ENCODE data around the gene GXYLT1.
"Not testable (repeated sequence)": the region's sequence is repeated elsewhere in the genome, so short reads cannot be mapped to it uniquely, and the experiment has no call there.

The GXYLT1 gene, protein sequence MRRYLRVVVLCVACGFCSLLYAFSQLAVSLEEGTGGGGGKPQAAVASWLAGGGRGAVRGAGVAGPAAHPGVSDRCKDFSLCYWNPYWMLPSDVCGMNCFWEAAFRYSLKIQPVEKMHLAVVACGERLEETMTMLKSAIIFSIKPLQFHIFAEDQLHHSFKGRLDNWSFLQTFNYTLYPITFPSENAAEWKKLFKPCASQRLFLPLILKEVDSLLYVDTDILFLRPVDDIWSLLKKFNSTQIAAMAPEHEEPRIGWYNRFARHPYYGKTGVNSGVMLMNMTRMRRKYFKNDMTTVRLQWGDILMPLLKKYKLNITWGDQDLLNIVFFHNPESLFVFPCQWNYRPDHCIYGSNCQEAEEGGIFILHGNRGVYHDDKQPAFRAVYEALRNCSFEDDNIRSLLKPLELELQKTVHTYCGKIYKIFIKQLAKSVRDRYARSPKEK

DNA sequence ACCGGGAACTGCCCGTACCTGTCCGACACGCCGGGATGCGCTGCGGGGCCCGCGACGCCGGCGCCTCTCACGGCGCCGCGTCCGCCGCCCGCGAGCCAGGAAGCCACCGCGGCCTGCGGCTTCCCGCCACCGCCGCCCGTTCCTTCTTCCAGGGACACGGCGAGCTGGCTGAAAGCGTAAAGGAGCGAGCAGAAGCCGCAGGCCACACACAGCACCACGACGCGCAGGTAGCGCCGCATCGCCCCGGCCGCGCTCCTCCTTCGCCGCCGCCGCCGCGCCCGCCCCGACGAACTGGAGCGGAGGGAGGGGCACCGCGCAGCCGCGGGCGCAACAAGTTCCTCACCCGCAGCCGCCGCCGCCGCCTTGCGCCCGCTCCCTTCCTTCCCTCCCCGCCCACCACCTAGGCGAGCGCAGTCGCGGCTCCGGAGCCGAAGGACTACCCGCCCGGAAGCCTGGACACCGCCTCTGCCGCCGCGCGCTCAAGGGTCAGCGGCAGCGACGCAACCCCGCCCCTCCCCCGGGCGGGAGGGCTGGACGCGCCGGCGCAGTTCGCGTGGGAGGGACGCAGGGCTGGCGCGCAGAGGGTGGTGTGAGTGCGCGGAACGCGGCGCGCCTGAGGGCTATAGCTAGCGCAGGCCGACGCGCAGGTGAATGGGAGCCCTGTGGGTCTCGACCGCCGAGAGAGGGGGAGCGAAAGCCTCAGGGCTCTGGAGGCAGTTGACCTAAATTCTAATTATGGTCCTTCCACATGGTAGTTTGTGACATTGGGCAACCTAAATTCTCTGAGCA lies at the start of gene GXYLT1:
GXYLT1 (minus strand) TSS at position 467 of the 789 bp plus-strand sequence; CDS start at position 239, 228 bp downstream.
- DNase-seq: peak; percentile 90

DNA sequence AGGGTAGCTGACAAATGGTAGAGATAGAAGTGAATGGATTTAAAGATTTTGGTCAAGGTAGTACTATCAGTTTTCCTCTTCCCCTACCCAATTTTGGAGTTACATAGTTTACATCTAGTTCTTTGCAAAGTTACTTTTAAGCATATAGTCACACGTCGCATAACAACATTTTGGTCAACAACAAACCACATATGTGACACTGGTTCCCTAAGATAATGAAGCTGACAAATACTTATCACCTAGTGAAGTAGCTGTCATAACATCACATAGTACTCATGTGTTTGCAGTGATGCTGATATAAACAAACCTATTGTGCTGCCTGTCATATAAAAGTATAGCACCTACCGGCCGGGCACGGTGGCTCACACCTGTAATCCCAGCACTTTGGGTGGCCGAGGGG lies 48.0 kb upstream of the GXYLT1 start:
- DNase-seq: no peak

DNA sequence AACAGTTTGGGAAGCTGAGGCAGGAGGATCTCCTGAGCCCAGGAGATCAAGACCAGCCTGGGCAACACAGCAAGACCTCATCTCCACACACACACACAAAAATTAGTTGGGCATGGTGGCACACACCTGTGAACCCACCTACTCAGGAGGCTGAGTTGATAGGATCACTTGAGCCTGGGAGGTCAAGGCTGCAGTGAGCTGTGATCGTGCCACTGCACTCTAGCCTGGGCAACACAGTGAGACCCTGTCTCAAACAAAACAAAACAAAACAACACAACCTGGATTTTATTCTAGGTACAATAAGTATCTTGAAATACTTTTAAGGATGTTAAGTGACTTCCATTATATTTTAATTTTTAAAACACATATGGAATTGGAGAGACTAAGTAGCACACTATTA lies 47.6 kb upstream of the GXYLT1 start:
- DNase-seq: no peak

DNA sequence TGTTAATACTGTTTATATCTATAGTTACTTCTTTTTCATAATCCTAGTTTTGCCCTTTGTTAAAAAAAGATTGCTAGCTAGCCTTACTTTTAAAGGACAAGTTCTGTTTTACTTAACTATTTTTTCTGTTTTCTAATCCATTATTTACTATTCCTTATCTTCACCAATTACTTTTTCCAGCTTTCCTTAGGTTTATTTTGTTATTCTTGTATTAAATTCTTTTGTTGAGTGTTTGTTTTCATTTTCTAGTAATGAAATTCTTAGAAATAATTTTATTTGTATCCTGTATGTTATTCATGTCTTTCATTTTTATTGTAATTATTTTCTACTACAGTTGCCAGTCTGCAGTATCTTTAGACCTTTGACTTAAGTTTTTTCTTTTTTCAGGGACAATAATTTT lies 45.7 kb upstream of the GXYLT1 start:
- no peak for DNase-seq

DNA sequence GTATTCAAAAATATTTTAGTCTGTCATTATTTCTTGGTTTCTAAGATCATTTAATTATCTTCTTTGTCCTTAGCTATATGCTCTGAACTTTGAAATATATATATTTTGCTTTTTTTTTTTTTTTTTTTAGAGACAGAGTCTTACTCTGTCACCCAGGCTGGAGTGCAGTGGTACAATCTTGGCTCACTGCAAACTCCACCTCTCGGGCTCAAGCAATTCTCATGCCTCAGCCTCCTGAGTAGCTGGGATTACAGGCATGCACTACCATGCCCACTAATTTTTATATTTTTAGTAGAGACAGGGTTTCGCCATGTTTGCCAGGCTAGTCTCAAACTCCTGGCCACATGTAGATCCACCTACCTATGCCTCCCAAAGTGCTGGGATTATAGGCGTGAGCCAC lies 43.6 kb upstream of the GXYLT1 start:
- DNase-seq: not testable (repeated sequence)

DNA sequence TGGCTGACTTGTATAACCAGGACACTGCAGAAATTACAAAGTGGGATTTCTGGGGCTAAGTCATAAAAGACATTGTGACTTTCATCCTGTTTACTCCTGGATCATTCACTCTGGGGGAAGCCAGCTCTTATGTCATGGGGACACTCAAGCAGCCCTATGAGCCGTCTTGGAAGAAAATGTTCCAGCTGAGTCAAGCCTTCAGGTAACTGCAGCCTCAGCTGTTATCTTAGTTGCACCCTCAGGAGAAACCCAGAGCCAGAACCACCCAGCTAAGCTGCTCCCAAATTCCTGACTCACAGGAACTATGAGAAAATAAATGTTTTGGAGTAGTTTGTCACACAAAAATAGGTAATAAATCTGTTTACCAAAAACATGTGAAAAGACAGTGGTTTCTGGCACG lies 43.1 kb upstream of the GXYLT1 start:
- no peak for DNase-seq

DNA sequence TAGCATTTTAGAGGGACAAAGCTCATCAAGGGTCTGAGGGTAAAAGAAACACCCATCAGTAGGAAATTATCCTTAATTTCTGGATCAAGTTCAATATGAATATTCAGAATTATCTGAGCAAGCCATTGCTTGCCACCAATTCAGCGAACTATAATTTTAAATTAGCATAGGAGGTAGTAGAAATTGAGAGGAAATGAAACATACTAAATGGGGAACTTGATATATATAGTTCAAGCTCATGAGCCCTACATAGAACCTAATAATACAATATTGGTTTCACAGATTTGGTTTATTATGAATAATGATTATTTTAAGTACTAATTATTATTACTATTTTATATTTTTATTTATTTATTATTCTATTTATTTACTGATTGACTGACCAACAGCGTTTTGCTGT lies 42.1 kb upstream of the GXYLT1 start:
- DNase-seq: no peak

DNA sequence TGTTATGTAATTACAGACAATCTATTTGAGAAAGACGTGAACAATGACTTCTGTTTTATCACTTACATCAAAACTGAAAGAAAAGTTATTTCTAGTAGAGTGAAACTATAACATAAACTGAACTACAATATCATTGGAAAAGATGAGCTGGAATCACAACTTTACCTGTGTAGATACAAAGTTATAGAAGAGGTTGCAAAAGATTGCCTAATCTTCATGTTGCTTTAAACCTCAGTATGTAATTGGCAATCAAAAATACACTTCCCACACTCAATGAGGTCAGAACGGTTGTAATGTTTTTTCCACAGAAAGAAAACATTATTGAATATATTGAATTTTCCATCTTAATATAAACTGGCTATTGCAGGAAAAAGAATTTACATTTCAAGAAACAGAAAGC lies 37.7 kb upstream of the GXYLT1 start:
- DNase-seq: no peak

DNA sequence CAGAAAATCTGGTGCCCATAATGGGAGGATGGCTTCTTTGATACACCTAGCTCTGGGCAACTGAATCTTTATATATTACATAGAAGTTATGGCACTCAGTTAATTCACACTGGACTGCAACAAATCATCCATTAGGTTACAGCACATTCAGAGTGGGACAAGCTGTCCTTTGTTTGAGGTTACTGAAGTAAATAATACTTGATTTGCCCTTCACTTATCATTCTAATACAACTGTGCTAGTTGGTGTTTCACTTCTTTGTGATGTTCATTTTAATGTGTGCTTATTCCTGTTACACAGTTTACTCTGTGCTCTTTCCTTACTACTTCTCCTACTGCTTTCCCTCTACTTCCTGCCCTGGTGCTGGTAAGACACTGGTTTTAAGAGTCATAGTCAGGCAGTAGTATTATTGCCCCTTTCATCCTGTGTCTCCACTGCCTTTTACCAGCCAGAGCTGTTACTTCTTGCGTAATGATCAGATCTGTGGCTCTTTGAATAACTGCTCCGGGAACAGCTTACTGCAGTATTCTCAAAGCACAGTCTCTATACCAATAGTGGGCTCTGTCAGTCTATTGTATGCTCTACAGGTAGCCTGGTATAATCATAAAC lies 36.4 kb upstream of the GXYLT1 start:
- DNase-seq: no peak

DNA sequence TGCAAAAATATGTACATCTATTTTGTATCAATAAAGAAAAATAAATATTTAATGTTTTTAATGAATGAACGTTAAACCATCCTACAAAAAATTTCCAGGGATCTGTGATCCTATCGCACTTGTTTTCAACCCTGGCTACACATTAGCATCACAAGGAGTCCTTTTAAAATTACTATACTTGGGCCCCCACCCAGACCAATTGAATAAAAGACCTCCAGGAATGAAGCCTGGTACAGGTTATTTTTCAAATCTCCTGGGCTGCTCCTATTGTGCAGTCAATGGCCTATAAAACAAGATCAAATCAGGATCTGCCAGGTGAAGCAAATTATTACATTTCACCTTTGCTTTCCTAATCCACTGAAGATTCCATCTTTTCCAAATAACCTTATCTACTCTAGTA lies 33.4 kb upstream of the GXYLT1 start:
- DNase-seq: no peak

DNA sequence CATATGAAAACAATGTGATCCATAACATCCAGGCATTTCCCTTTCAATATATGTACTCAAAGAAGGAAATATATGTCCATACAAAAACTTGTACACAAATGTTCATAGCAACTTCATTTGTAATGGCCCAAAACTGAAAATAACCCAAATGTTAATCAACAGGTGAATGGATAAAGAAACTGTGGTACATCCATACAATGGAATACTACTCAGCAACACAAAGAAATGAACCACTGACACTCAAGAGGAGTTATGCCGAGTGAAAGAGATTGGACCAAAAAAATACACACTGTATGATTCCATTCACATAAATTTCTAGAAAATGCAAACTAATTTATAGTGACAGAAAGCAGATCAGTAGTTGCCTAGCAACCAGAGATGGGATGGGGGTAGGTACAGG lies 30.3 kb upstream of the GXYLT1 start:
- no peak for DNase-seq

DNA sequence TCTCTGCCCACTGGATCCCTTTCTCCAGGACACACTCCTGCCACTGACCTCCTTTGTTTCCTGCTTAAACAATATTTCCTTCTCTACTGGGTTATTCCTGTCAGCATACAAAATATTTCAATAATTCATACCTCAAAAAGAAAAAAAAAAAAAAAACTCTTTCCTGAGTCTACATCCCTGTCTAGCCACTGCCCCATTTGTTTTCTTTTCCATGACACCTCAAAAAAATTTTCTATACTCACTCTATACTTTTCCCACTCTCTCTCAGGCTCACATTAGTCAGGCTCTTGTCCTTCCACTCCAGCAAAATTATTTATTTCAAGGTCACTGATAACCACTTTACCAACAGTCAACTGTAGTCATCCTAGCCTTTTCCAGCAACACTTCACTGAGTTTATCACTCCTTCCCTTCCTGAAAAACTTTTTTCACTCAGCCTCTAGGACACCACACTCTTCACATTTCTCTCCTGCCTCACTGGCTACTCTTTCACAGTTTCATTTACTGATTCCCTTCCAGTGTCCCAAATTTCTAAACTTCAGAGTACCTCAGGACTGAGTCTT lies 29.4 kb upstream of the GXYLT1 start:
- DNase-seq: no peak

DNA sequence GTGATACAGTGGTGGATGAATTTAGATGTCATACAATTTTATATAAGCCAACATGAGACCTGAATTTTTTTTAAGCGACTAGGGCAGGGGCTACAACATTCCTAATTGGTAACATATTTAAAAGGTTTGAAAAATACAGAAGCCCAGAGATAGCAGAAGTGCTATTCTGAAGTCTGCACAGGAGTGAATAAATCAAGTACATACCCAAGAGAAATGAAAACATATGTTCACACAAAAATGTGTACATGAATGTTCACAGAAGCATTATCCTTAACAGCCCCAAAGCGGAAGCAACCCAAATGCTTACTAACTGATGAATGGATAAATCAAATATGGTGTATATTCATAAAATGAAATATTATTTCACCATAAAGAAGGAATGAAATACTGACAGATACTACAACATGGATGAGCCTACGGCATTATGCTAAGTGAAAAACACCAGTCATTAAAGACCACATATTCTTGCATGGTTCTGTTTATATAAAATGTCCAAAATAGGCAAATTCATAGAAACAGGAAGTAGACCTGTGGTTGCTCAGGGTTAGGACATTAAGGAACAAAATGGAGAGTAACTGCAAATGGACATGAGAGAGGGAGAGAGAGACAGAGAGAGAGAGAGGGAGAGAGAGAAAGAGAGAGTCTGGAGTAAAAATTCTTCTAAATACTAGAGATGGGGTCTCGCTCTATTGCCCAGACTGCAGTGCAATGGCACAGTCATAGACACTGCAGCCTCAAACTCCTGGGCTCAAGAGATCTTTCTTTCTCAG lies 28.0 kb upstream of the GXYLT1 start:
- no peak for DNase-seq

DNA sequence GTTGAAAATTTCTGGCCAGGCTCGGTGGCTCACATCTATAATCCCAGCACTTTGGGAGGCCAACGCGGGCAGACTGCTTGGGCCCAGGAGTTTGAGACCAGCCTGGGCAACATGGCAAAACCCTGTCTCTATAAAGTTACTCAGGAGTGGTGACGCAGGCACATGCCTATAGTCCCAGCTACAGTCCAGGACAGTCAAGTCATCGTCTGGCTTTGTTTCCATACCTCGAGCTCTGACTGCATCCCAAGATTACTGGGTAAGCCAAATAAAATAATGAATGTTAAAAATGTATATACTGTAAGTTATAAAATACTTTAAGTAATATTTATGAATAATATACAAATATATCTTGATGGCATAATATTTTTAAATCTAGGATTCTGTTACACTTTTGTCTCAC lies 23.0 kb upstream of the GXYLT1 start:
- DNase-seq: no peak

DNA sequence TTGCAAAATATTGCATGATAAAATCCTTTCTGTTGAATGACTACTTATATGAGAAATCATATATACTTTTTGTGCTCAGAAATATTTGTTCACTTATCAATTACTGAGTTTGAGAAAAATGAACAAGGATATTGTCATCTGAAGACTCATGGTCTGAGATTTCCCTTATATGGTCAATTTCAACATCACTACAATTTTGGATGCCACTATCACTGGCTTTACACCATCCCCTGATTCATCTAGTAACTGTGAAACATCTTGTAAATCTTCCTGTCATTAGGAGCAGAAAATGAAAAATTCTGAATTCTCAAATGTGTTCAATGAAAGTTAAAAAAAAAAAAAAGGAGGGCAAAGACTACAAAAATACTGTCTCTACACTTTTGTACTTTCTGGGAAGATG lies 21.8 kb upstream of the GXYLT1 start:
- no peak for DNase-seq

DNA sequence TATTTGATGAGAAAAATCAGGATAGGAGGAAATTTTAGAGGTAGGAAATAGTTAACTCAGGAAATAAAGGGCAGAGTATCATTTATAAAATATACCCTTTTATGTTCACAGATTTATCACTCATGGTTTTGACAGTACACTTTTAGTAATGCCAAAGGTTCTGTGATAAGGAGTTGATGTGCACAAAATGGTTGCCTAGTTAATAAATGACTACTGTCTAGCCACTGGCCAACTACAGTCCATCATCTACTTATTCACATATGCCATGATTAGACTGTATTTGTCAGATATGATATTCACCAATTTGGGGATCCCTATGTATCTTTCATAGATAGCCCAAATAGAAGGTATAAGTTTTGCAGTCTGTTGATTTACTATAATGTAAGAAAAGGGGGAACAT lies 19.2 kb upstream of the GXYLT1 start:
- DNase-seq: no peak

DNA sequence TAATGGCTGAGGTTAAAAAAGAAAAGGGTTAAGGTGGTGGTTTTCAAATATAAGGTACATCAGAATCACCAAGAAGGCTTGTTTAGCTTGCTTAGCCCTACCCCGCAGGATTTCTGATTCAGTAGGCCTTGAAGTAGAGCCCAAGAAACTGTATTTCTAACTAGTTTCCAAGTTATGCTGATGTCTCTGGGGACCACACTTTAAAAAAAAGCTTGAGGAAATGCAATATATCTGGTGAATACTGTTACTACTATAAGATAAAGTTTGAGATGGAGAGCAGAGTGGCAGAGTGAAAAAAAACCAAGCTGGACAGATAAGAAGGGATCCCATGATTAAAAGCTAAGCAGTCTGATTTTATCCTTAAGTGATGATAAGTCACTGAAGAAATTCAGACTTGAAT lies 18.3 kb upstream of the GXYLT1 start:
- DNase-seq: no peak

DNA sequence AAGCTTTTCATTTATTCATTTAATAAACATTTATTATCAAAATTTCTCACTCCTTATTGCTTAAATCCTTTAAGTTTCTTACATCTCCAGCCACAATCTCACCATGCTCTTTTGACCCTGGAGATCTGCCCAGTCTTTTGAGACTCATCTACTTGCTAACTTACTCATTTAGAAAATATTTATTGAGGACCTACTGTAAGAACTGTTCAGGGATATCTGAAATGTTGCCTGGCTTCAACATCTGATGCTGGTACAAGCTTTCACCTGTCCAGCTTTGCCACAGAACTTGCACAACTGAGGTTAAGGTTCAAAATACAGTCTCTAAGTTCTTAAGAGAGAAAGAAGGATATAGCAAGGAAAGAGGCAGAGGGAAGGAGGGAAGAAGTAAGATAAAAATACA lies 17.5 kb upstream of the GXYLT1 start:
- no peak for DNase-seq

DNA sequence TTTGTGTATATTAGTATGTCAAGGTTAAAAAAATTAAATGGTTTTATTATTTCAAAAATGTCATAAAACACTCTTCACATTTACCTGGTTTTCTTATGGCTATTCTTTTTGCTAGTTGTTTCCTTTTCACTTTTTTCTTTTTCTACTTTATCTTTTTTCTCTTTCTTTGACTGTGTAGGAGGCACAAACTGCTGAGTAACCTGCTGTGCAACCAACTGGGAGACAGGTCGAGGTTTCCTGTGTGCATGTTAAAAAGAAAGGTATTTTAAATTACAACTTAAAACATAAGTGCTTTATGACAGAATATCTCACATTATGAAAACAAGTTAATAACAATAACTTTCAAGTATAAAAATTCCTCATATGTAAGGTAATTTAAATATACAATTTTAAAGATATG lies 16.9 kb upstream of the GXYLT1 start:
- no peak for DNase-seq

DNA sequence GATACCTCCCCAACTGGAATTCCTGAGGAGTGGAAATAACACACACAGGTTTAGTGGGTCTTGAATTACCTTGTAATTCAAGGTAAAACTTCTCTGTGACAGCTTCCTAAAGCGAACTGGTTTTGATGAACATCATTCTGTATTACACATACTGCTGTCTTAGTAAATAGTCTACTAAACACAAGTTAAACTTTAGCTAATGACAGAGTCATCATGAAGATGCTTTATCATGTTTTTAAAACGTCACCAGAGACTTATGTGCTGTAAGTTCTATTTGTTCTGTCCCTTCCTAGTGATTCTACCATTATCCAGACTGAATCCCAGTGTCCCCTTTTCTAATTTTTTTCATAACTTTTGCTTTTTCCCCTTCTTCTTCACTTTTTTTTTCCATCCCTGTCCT lies 11.6 kb upstream of the GXYLT1 start:
- no peak for DNase-seq

DNA sequence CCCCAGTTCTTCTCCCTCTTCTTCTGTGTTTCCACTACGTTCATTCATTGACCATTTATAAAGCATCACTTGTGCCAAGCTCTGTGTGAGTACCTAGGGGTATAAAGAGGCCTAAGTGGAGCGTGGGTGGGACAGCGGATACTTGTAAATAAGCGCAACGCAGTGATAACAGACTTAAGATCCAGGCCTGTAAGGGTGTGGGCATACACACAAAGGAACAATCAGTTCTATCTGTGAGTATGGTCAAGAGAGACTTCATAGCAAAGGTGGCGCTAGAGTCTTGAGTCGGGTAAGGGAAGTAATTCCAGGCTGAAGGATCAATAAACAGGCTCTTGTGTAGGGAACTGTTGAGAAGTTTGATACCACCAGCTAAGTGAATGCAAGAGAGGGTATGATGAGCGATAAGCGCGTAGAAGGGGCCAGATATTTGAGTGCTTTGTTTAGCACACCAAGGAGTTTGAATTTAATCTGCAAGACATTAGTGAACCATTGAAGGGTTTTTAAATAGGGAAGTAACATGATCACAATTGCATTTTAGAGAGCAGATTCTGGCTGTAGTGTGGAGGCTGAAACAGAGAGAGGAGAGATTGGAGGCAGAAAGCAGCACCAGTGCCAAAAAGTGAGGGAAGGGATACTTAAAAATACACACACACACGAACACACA lies 1.0 kb upstream of the GXYLT1 start:
- DNase-seq: no peak

DNA sequence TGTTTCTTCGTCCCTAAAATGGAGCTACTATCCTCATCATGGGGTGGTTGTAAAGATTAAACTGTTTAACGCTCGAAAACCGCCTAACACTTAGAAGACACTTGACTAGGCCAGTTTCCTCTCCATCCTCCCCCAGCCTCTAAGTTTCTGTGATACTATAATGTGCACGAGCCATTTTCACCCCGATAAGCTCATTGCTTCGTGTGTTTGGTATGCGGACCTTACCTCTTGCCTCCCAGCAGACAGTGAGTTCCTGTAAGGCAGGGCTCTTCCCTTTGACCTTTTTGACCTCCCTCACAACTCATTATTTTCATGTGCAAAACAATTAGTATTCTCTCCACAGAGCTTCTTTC lies 499 bp upstream of the GXYLT1 start:
- DNase-seq: no peak

DNA sequence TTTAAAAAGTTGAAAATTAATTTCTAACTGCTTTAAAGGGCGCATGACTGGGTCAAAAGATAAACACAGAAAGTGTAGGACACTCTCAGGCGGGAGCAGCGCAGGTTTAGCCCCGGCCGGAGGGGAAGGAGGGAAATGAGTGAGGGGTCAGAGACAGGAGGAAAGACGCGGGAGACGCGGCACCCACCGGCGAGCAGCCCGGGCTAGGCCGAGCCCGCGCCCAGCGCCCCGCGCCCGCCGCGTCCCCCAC lies 591 bp downstream of the GXYLT1 start:
- DNase-seq: no peak

Measured in stimulated activated CD4-positive, alpha-beta T cell treated with anti-CD3 and anti-CD28 coated beads, Interleukin-15, amount 100 ng/mL, for 24 hours (primary cell).